ENCODE results near the gene GPR27.

The GPR27 gene

DNA sequence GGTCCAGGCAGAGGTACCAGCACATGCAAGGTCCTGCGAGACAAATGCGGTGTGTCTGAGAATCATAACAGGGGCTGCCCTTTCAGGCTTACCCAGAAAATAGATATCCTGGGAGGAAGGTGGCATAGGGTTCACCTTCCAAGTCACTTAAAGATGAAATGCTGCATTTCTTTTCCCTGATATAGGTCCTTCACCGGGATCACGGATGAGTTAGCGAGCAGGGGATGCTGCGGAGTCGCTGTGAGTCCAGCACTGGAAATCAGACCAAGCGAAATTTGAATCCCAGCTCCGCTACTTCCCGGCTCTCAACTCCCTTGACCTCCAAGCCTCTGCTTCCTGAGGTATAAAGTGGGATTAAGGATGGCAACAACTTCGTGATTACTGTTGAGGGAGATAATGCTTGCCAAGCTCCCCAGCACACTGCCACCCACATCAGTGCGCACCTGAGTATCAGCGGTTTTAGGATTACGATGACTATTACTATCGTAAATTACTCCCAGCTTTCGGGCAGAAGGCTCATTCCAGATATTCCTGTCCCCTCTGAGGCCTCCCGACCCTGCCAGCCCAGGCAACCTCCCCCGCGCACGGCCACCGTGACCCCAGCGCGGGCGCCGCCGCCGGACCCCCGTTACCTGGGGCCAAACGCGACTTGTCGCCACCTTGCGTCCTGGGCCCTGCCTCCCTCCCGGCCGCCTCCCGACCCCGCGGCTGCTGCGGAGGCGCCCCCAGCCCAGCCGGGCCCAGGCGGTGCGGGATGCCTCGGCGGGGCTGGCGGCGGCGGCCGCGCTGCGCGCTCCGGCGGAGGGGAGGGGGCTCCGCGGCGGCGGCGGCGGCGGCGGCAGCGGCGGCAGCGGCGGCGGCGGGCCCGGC lies 589 bp upstream of the GPR27 start:
- Mint-ChIP-seq H3K27me3 (peaks cover 22% of the 10 kb centered on the region), H3K4me3 (peak overlapping the region; percentile 49), H3K36me3 (ENCODE audit: low read depth) (peaks cover 13% of the 10 kb centered on the region), H3K27ac (peak overlapping the region; percentile 30), H3K9me3 (no peaks in the 10 kb centered on the region), H3K4me1 (ENCODE audit: low read depth) (peaks cover 37% of the 10 kb centered on the region)
- intact Hi-C loops (cut with micrococcal nuclease) = no loop called here

DNA sequence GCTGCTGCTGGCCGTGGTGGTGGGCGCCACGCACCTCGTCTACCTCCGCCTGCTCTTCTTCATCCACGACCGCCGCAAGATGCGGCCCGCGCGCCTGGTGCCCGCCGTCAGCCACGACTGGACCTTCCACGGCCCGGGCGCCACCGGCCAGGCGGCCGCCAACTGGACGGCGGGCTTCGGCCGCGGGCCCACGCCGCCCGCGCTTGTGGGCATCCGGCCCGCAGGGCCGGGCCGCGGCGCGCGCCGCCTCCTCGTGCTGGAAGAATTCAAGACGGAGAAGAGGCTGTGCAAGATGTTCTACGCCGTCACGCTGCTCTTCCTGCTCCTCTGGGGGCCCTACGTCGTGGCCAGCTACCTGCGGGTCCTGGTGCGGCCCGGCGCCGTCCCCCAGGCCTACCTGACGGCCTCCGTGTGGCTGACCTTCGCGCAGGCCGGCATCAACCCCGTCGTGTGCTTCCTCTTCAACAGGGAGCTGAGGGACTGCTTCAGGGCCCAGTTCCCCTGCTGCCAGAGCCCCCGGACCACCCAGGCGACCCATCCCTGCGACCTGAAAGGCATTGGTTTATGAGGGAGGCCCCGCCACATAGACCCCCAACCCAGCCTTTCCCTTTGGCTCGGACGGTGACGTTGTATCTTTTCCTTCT lies 1.1 kb downstream of the GPR27 start:
- peaks cover 13% of the 10 kb centered on the region for H3K36me3 Mint-ChIP-seq (ENCODE audit: low read depth)
- H3K27ac Mint-ChIP-seq = peak overlapping the region; percentile 66
- peaks cover 22% of the 10 kb centered on the region for H3K27me3 Mint-ChIP-seq
- intact Hi-C loops (cut with micrococcal nuclease) = loop anchor here (5.0 kb wide), 1 partner anchor 43 kb away; no protein-coding TSS in a partner anchor
- peak overlapping the region; percentile 79 for H3K4me3 Mint-ChIP-seq
- H3K4me1 Mint-ChIP-seq (ENCODE audit: low read depth) = peaks cover 51% of the 10 kb centered on the region
- H3K9me3 Mint-ChIP-seq = no peaks in the 10 kb centered on the region

- H3K27me3 Mint-ChIP-seq = peaks cover 14% of the 10 kb centered on the region
These were observed 4.4 kb downstream of the GPR27 start for GRCh38 chr3:71758091-71758490.

GRCh38 chr3:71759401-71759800 lies 5.7 kb downstream of the GPR27 start:
- Mint-ChIP-seq H3K4me3 (no peak overlapping the region), H3K4me1 (ENCODE audit: low read depth) (peaks cover 40% of the 10 kb centered on the region), H3K27ac (peak overlapping the region; percentile 28), H3K27me3 (peaks cover 17% of the 10 kb centered on the region), H3K36me3 (ENCODE audit: low read depth) (peaks cover 13% of the 10 kb centered on the region), H3K9me3 (no peaks in the 10 kb centered on the region)
- intact Hi-C loops (cut with micrococcal nuclease) = loop anchor here (5.0 kb wide), 1 partner anchor 38 kb away; no protein-coding TSS in a partner anchor

More at GRCh38 chr3:71758091-71758490, 4.4 kb downstream of the GPR27 start:
- H3K27ac Mint-ChIP-seq = no peak overlapping the region
- no peak overlapping the region for H3K4me3 Mint-ChIP-seq
- intact Hi-C loops (cut with micrococcal nuclease) = loop anchor here (5.0 kb wide), 1 partner anchor 39 kb away; no protein-coding TSS in a partner anchor
- H3K36me3 Mint-ChIP-seq (ENCODE audit: low read depth) = peaks cover 13% of the 10 kb centered on the region
- no peaks in the 10 kb centered on the region for H3K9me3 Mint-ChIP-seq
- H3K4me1 Mint-ChIP-seq (ENCODE audit: low read depth) = peaks cover 41% of the 10 kb centered on the region

DNA sequence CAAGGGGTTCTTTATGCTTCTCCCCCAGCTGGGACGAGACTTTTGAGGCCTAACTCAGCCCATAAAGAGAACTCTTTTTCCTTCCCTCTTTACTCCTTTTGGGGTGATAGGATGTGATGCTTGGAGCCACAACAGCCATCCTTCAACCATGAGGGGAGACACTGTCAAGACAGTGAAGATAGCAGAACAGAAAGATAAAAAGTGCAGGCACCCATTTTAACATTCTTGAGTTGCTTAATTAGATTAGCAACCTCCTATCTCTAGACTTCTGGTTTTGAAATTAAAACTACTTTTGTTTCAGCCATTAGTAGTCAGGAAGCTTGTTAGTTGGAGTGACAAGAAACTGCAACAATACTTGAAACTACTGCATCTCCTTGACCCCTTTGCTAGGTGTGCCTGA lies 6.5 kb downstream of the GPR27 start:
- H3K27ac Mint-ChIP-seq = peak overlapping the region; percentile 28
- intact Hi-C loops (cut with micrococcal nuclease) = no loop called here
- H3K4me1 Mint-ChIP-seq (ENCODE audit: low read depth) = peaks cover 34% of the 10 kb centered on the region
- peaks cover 6% of the 10 kb centered on the region for H3K36me3 Mint-ChIP-seq (ENCODE audit: low read depth)
- H3K4me3 Mint-ChIP-seq = no peak overlapping the region
- no peaks in the 10 kb centered on the region for H3K9me3 Mint-ChIP-seq
- peaks cover 13% of the 10 kb centered on the region for H3K27me3 Mint-ChIP-seq

DNA sequence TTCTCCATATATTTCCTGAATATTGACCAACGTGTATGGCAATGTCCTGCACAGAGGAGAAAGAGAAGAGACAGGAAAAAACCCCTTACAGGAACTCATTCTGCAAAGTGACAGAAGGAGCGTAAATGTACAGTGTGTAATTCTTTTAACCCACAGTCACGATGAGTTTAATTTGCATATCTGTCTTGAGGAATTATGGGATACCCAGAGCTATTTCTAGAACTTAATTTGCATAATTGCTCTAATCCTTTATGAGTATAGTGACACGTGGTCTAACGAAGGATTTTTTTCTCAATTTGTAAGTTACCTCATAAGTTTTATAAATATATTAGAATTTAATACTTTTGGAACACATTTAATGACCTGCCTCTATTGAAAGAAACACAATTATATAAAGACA lies 9.8 kb downstream of the GPR27 start:
- H3K27me3 Mint-ChIP-seq = peaks cover 6% of the 10 kb centered on the region
- H3K4me3 Mint-ChIP-seq = no peak overlapping the region
- H3K4me1 Mint-ChIP-seq (ENCODE audit: low read depth) = peaks cover 29% of the 10 kb centered on the region
- H3K36me3 Mint-ChIP-seq (ENCODE audit: low read depth) = no peaks in the 10 kb centered on the region
- intact Hi-C loops (cut with micrococcal nuclease) = no loop called here
- H3K27ac Mint-ChIP-seq = no peak overlapping the region
- H3K9me3 Mint-ChIP-seq = no peaks in the 10 kb centered on the region

DNA sequence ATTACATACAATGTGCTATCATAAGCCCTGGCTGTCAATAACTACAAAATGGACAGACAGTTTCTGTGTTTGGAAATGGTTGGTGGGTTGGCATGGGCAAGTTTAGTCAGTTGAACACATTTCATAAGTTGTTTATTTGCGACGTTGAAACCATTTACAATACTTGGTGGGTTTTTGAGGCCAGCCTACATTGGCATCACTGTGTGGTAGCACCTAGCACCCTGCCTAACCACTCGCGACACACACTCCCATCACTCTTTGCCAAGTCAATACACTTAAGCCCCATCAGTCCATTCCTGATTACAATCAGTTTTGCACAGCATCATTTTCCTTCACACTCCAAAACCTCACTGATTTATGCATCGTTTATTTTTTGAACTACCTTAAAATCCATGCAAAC lies 17.5 kb downstream of the GPR27 start:
- Mint-ChIP-seq H3K27ac (no peak overlapping the region), H3K27me3 (no peaks in the 10 kb centered on the region), H3K4me3 (no peak overlapping the region), H3K36me3 (ENCODE audit: low read depth) (no peaks in the 10 kb centered on the region), H3K4me1 (ENCODE audit: low read depth) (peaks cover 13% of the 10 kb centered on the region), H3K9me3 (no peaks in the 10 kb centered on the region)
- intact Hi-C loops (cut with micrococcal nuclease) = no loop called here

GRCh38 chr3:71771884-71772283 lies 18.2 kb downstream of the GPR27 start:
- Mint-ChIP-seq H3K9me3 (no peaks in the 10 kb centered on the region), H3K27ac (no peak overlapping the region), H3K36me3 (ENCODE audit: low read depth) (no peaks in the 10 kb centered on the region), H3K4me3 (no peak overlapping the region), H3K27me3 (no peaks in the 10 kb centered on the region), H3K4me1 (ENCODE audit: low read depth) (peaks cover 13% of the 10 kb centered on the region)
- intact Hi-C loops (cut with micrococcal nuclease) = no loop called here

DNA sequence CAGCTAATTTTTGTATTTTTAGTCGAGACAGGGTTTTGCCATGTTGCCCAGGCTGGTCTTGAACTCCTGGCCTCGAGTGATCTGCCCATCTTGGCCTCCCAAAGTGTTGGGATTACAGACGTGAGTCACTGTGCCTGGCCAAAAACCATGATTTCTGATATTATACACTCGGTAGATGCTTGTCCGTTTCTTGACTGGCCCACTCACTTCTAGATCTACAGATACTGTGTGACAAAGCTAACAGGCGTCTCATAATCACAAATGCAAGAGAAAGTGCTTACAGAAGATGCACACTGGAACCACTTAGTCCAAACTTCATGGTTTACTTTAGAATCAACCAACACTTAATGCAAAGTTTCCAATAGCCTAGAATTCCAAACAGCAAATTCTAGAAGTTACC lies 22.9 kb downstream of the GPR27 start:
- Mint-ChIP-seq H3K4me1 (ENCODE audit: low read depth) (peaks cover 21% of the 10 kb centered on the region), H3K27me3 (no peaks in the 10 kb centered on the region), H3K27ac (no peak overlapping the region), H3K4me3 (no peak overlapping the region), H3K36me3 (ENCODE audit: low read depth) (no peaks in the 10 kb centered on the region), H3K9me3 (no peaks in the 10 kb centered on the region)
- intact Hi-C loops (cut with micrococcal nuclease) = no loop called here

GRCh38 chr3:71778353-71778752 lies 24.7 kb downstream of the GPR27 start:
- Mint-ChIP-seq H3K4me3 (no peak overlapping the region), H3K27me3 (no peaks in the 10 kb centered on the region), H3K4me1 (ENCODE audit: low read depth) (peaks cover 21% of the 10 kb centered on the region), H3K27ac (no peak overlapping the region), H3K9me3 (no peaks in the 10 kb centered on the region), H3K36me3 (ENCODE audit: low read depth) (no peaks in the 10 kb centered on the region)
- intact Hi-C loops (cut with micrococcal nuclease) = no loop called here

DNA sequence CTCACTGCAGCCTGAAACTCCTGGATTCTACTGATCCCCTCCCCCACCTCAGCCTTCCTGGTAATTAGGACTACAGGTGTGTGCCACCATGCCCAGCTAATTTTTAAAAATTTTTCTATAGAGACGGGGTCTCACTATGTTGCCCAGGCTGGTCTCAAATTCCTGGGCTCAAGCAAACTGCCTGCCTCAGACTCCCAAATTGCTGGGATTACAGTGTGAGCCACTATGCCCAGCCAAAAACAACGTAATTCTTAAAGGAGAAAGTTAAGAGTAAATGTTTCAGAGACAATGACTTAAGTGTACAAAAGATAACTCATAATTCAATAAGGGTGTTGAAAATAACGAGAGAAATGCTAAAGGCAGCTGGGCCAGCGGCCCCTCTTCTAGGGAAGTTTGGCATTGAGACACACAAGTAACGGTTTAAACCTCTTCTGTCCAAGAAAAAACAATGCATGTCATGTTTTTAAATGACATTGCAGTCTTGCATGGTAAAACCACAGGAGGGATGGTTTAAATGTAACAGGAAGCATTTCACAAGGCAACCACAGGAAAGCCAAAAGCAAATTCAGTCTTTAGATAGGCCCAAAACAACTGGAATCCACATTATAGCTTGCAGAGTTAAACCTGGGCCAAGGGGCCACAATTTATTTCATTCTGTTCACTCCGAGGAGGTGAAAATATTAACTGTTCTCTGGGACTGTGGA lies 26.2 kb downstream of the GPR27 start:
- H3K27me3 Mint-ChIP-seq = peaks cover 7% of the 10 kb centered on the region
- no peak overlapping the region for H3K4me3 Mint-ChIP-seq
- no peaks in the 10 kb centered on the region for H3K9me3 Mint-ChIP-seq
- no peaks in the 10 kb centered on the region for H3K36me3 Mint-ChIP-seq (ENCODE audit: low read depth)
- intact Hi-C loops (cut with micrococcal nuclease) = loop anchor here (10.0 kb wide), 1 partner anchor 55 kb away; the partner anchor contains the start of gene EIF4E3
- H3K4me1 Mint-ChIP-seq (ENCODE audit: low read depth) = peaks cover 27% of the 10 kb centered on the region
- peak overlapping the region; percentile 51 for H3K27ac Mint-ChIP-seq

- Mint-ChIP-seq H3K4me1 (ENCODE audit: low read depth) (peaks cover 30% of the 10 kb centered on the region), H3K27me3 (peaks cover 10% of the 10 kb centered on the region), H3K9me3 (no peaks in the 10 kb centered on the region), H3K36me3 (ENCODE audit: low read depth) (no peaks in the 10 kb centered on the region), H3K4me3 (no peak overlapping the region), H3K27ac (peak overlapping the region; percentile 51)
- intact Hi-C loops (cut with micrococcal nuclease) = loop anchor here (10.0 kb wide), 1 partner anchor 56 kb away; the partner anchor contains the start of gene EIF4E3
These were observed 26.8 kb downstream of the GPR27 start for GRCh38 chr3:71780430-71780829.

GRCh38 chr3:71783152-71783551 lies 29.5 kb downstream of the GPR27 start:
- Mint-ChIP-seq H3K27me3 (peaks cover 27% of the 10 kb centered on the region), H3K36me3 (ENCODE audit: low read depth) (no peaks in the 10 kb centered on the region), H3K27ac (no peak overlapping the region), H3K9me3 (no peaks in the 10 kb centered on the region), H3K4me1 (ENCODE audit: low read depth) (peaks cover 37% of the 10 kb centered on the region), H3K4me3 (no peak overlapping the region)
- intact Hi-C loops (cut with micrococcal nuclease) = loop anchor here (10.0 kb wide), 1 partner anchor 58 kb away; the partner anchor contains the start of gene EIF4E3

Measured in dendritic cell treated with granulocyte-macrophage colony-stimulating factor and Interleukin-4, amounts not matched to agents 40 ng/mL and 50 ng/mL, for 4 days (primary cell).